Suppressor macrophage treated with lipopolysaccharide for 4 hours (primary cell): ENCODE measurements around the gene RC3H2.
"Not testable (repeated sequence)": the region's sequence is repeated elsewhere in the genome, so short reads cannot be mapped to it uniquely, and the experiment has no call there.

Experiments used
- DNase-seq: peaks from one replicate; pipeline ENCODE4 v3.0.0-alpha.2; 2020

Gene RC3H2

GRCh38 chr9:122923947-122924346 is 18.8 kb upstream of the RC3H2 start:
- DNase-seq, result no peak

DNA sequence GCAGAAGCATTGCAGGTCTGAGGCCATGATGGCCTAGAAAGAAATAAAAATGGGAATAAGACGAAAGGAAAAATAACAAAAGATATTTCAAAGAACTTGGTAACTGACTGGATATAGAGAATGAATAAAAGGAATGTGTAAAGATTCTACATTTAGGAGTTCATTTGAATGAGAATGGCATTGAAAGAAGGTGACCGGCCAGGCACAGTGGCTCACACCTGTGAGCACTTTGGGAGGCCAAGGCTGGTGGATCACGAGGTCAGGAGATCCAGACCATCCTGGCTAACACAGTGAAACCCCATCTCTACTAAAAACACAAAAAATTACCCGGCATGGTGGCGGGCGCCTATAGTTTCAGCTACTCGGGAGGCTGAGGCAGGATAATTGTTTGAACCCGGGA is 17.6 kb upstream of the RC3H2 start:
- DNase-seq, result no peak

GRCh38 chr9:122918310-122918709 is 13.2 kb upstream of the RC3H2 start:
- DNase-seq, result no peak

GRCh38 chr9:122912964-122913673 is 8.0 kb upstream of the RC3H2 start, which contains the start of gene ZBTB6:
Gene ZBTB6, minus strand, starts transcription at chr9:122913323. Its CDS starts 1,251 bp downstream, at chr9:122912072.
- DNase-seq, result peak; percentile 87

DNA sequence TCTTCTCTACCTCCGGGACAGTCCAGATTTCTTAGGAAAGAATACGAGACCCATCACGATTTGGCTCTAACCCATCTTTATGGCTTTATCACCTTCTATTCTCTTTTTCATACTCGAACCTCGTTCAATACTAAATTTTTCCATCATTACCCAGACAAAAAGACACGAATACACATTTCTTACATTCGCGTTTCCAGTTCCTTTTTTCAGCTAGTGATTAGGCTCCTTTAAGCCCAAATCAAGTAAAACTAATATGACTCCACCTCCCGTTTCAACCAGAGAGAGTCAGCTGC is 7.5 kb upstream of the RC3H2 start:
- peak; percentile 56 for DNase-seq

DNA sequence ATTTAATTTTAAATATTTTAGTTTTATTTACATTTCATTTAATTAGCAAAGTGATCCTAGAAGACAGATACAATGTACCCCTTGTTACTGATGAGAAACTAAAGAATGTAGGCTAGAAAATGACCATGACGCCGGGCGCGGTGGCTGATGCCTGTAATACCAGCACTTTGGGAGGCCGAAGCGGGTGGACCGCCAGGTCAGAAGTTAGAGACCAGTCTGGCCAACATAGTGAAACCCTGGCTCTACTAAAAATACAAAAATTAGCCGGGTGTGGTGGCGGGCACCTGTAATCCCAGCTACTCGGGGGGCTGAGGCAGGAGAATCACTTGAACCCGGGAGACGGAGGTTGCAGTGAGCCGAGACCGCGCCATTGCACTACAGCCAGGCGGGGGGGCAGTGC is 963 bp upstream of the RC3H2 start:
- not testable (repeated sequence) for DNase-seq

DNA sequence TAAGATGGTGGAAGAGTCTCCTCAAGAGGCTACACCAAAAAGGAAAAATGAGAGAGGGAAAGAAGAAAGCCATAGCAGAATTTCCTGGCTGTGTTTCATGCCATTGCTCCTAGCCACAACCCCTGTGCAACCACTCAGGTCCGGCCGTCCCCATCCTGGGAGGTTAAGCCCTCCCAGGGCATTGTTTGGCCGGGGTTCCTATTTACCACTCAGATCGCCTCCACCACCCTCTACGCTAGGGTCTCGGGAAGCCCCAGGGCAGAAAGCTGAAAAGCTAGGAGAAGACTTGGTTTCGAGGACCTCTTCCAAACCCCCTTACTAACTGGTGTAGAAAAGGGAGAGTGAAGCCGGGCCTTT is 715 bp downstream of the RC3H2 start:
- peak; percentile 43 for DNase-seq

GRCh38 chr9:122900791-122901190 is 4.4 kb downstream of the RC3H2 start:
- DNase-seq, result peak; percentile 74

DNA sequence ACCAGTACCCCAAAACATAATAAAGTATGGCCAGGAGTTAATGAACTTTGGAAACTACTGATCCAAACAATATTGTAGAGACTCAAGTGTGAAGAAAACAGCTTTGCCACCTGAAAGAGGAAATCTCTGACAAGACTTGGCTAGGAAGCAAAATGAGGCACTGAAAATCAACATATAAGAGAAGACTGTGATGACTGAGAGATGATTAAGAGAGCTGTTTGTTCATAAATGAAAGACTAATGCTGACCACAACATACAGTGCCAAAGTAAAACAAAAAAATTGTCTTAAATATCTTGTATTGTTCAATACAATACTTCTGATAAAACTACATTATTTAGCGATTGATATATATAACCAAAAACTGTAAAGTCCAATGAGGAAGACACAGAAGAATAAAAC is 7.2 kb downstream of the RC3H2 start:
- DNase-seq, result peak; percentile 28

GRCh38 chr9:122888480-122888879 is 16.7 kb downstream of the RC3H2 start:
- no peak for DNase-seq

DNA sequence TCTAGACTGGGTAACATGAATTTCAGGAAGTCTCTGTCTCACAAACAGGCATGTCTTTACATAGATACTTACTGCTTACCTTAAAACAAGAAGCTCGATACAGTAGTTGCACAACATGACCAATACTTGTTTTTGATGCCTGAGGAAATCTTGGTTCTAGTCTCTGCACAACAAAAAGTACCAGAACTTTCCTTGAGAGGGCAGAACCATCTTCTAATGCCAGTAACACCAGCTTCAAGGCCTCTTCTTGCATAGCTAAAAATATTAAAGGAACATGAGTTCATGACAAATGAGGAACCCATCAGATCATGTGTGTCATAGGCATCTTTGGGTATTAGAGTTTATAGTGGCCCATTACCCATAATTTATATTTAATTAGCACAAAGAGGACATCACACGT is 22.0 kb downstream of the RC3H2 start:
- no peak for DNase-seq

- DNase-seq, result no peak
These were observed 25.7 kb downstream of the RC3H2 start for GRCh38 chr9:122879443-122879842.

GRCh38 chr9:122875523-122875922 is 29.6 kb downstream of the RC3H2 start:
- no peak for DNase-seq

GRCh38 chr9:122867276-122867675 is 37.9 kb downstream of the RC3H2 start:
- DNase-seq, result not testable (repeated sequence)

DNA sequence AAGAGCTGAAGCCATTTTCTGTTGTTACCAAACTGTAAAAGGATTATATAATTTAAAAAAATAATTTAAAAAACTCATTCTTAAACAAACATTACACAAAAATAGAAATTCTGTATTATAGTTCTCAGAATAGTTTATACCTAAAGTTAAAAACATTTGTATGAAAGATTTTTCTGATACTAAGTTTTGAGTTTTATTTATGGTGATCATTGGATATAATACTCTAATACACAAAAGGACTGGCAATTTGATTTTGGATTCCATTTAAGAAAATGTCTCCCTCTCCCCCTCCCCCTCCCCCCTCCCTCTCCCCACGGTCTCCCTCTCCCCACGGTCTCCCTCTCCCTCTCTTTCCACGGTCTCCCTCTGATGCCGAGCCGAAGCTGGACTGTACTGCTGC is 39.1 kb downstream of the RC3H2 start:
- no peak for DNase-seq

GRCh38 chr9:122865300-122865699 is 39.9 kb downstream of the RC3H2 start:
- no peak for DNase-seq

GRCh38 chr9:122863407-122863806 is 41.8 kb downstream of the RC3H2 start:
- DNase-seq, result no peak

- DNase-seq, result no peak
These were observed 44.6 kb downstream of the RC3H2 start for GRCh38 chr9:122860319-122861142.

DNA sequence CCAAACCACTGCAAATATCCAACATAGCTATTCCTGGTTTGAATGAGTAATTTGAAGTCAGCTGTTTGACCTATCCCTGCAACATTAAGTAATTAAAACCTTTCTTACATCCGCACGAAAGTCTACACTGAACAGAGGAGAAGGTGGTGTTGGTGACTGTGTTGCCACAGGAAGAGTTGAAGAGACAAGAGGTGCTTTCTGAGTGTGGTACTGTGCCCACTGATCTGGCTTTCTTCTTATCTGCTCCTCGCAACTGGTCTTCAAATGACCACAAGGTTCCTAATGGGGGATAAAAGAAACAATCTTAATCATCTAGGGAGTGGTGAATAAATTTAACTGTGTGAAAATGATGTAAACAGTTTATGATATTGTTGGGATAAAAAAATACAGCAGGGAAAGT is 47.3 kb downstream of the RC3H2 start:
- no peak for DNase-seq

GRCh38 chr9:122852085-122852786 is 52.9 kb downstream of the RC3H2 start:
- not testable (repeated sequence) for DNase-seq

- no peak for DNase-seq
These were observed 56.8 kb downstream of the RC3H2 start for GRCh38 chr9:122848256-122848943.

- DNase-seq, result no peak
These were observed 58.7 kb downstream of the RC3H2 start for GRCh38 chr9:122846371-122846940.

DNA sequence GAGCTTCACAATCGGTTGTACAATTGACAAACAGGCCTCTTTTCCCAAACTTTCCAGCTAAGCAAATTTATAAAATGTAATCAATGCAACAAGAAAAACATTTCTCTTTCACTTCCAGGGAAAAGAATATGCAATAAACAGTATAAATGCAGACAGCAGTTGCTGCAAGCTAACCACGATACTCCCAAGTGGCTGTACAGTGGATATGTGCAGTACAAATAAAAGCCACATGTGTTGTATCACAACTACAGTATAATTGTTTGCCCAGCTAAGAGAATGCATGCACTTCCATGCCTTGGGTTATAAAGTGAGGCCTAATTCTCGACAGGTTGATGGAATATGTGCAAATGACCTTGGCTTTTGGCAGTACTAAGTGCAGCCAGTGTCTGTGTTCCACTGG is 60.0 kb downstream of the RC3H2 start:
- no peak for DNase-seq
